ENCODE data around the gene CSMD2. TPM values are rescaled to one million over a fixed set of nuclear protein-coding genes. Genes with fewer than 3 reads are reported as not detected.

CSMD2 gene
- total RNA-seq, 2 experiments from 2014 or later, result not detected

GRCh38 chr1:33682371-33682770 lies 482.7 kb downstream of the CSMD2 start:
- Histone ChIP-seq H2AFZ (ENCODE audit: low read length) (no peak overlapping the region), H3K79me2 (ENCODE audit: insufficient read depth, low read depth, low read length) (no peaks in the 10 kb centered on the region), H3K4me1 (ENCODE audit: insufficient read depth, low read length, poor library complexity, severe bottlenecking) (no peaks in the 10 kb centered on the region), H4K20me1 (ENCODE audit: insufficient read depth, low read length) (no peaks in the 10 kb centered on the region), H3K36me3 (ENCODE audit: insufficient read depth, low read length) (no peaks in the 10 kb centered on the region), H3K9me3 (ENCODE audit: low read length) (no peaks in the 10 kb centered on the region), H3K9me2 (ENCODE audit: insufficient read depth, low read length) (no peaks in the 10 kb centered on the region), H3K4me2 (ENCODE audit: low read length) (no peak overlapping the region), H3K27ac (ENCODE audit: low read depth, low read length, poor library complexity, severe bottlenecking) (no peak overlapping the region), H3K4me3 (ENCODE audit: low read depth, low read length, poor library complexity, severe bottlenecking) (no peak overlapping the region)
- intact Hi-C loops (cut with micrococcal nuclease; ENCODE audit: unreplicated experiment), result no loop called here
- BruUV-seq (replicated peaks), result no TSS peak
- DNase-seq (ENCODE audit: low spot score), result no peak
- POLR2A ChIA-PET, result no interaction called here
- CTCF ChIA-PET (ENCODE audit: unreplicated experiment), result no interaction called here
- TF ChIP-seq EZH2phosphoT487 (IDR thresholded peaks at IDR 0.05; ENCODE audit: borderline replicate concordance, low read depth, low read length) (no peak), CTCF (conservative IDR thresholded peaks at IDR 0.05; ENCODE audit: low read length) (no peak)

GRCh38 chr1:33680281-33680840 lies 484.7 kb downstream of the CSMD2 start:
- H3K4me1 ChIP-seq (ENCODE audit: insufficient read depth, low read length, poor library complexity, severe bottlenecking), result no peaks in the 10 kb centered on the region
- ChIA-PET POLR2A (no interaction called here), CTCF (ENCODE audit: unreplicated experiment) (no interaction called here)
- no peaks in the 10 kb centered on the region for H3K36me3 ChIP-seq (ENCODE audit: insufficient read depth, low read length)
- intact Hi-C loops (cut with micrococcal nuclease; ENCODE audit: unreplicated experiment), result no loop called here
- H2AFZ ChIP-seq (ENCODE audit: low read length), result no peak overlapping the region
- no TSS peak for BruUV-seq (replicated peaks)
- TF ChIP-seq CTCF (conservative IDR thresholded peaks at IDR 0.05; ENCODE audit: low read length) (no peak), EZH2phosphoT487 (IDR thresholded peaks at IDR 0.05; ENCODE audit: borderline replicate concordance, low read depth, low read length) (no peak)
- no peak overlapping the region for H3K4me3 ChIP-seq (ENCODE audit: low read depth, low read length, poor library complexity, severe bottlenecking)
- H4K20me1 ChIP-seq (ENCODE audit: insufficient read depth, low read length), result no peaks in the 10 kb centered on the region
- H3K27ac ChIP-seq (ENCODE audit: low read depth, low read length, poor library complexity, severe bottlenecking), result no peak overlapping the region
- DNase-seq (ENCODE audit: low spot score), result no peak
- no peaks in the 10 kb centered on the region for H3K79me2 ChIP-seq (ENCODE audit: insufficient read depth, low read depth, low read length)
- no peaks in the 10 kb centered on the region for H3K9me3 ChIP-seq (ENCODE audit: low read length)
- no peaks in the 10 kb centered on the region for H3K9me2 ChIP-seq (ENCODE audit: insufficient read depth, low read length)
- H3K4me2 ChIP-seq (ENCODE audit: low read length), result no peak overlapping the region

GRCh38 chr1:33670567-33670966 lies 494.5 kb downstream of the CSMD2 start:
- no peak for TF ChIP-seq CTCF (conservative IDR thresholded peaks at IDR 0.05; ENCODE audit: low read length)
- Histone ChIP-seq H3K79me2 (ENCODE audit: insufficient read depth, low read depth, low read length) (no peaks in the 10 kb centered on the region), H3K4me1 (ENCODE audit: insufficient read depth, low read length, poor library complexity, severe bottlenecking) (no peaks in the 10 kb centered on the region), H4K20me1 (ENCODE audit: insufficient read depth, low read length) (no peaks in the 10 kb centered on the region), H3K4me3 (ENCODE audit: low read depth, low read length, poor library complexity, severe bottlenecking) (no peak overlapping the region), H3K9me2 (ENCODE audit: insufficient read depth, low read length) (no peaks in the 10 kb centered on the region), H3K4me2 (ENCODE audit: low read length) (no peak overlapping the region), H2AFZ (ENCODE audit: low read length) (no peak overlapping the region), H3K36me3 (ENCODE audit: insufficient read depth, low read length) (no peaks in the 10 kb centered on the region), H3K9me3 (ENCODE audit: low read length) (no peaks in the 10 kb centered on the region), H3K27ac (ENCODE audit: low read depth, low read length, poor library complexity, severe bottlenecking) (no peak overlapping the region)
- POLR2A ChIA-PET, result no interaction called here
- intact Hi-C loops (cut with micrococcal nuclease; ENCODE audit: unreplicated experiment), result no loop called here
- no peak for DNase-seq (ENCODE audit: low spot score)
- CTCF ChIA-PET (ENCODE audit: unreplicated experiment), result no interaction called here
- no TSS peak for BruUV-seq (replicated peaks)
